Measurements from ENCODE around the gene ERP27.

Gene ERP27

GRCh38 chr12:14883686-14884085 lies 54.7 kb downstream of the ERP27 start (continued):
- TF ChIP-seq ZNF302 (tag by site-specific recombination; IDR thresholded peaks at IDR 0.05; ENCODE audit: low read depth): no peak
- no peak for TF ChIP-seq ZNF157 (tag by site-specific recombination; IDR thresholded peaks at IDR 0.05)
- TF ChIP-seq ZNF132 (tag by site-specific recombination; IDR thresholded peaks at IDR 0.05; ENCODE audit: borderline replicate concordance): no peak
- no peak for TF ChIP-seq FEZF1 (tag by site-specific recombination; IDR thresholded peaks at IDR 0.05)
- TF ChIP-seq HOXA7 (CRISPR knock-in tag; IDR thresholded peaks at IDR 0.05; ENCODE audit: borderline replicate concordance): no peak
- no peak for TF ChIP-seq ZFP69B (tag by site-specific recombination; IDR thresholded peaks at IDR 0.05)
- no peak for TF ChIP-seq ZNF792 (tag by site-specific recombination; IDR thresholded peaks at IDR 0.05)
- TF ChIP-seq REPIN1 (tag by site-specific recombination; IDR thresholded peaks at IDR 0.05; ENCODE audit: low read depth): no peak

DNA sequence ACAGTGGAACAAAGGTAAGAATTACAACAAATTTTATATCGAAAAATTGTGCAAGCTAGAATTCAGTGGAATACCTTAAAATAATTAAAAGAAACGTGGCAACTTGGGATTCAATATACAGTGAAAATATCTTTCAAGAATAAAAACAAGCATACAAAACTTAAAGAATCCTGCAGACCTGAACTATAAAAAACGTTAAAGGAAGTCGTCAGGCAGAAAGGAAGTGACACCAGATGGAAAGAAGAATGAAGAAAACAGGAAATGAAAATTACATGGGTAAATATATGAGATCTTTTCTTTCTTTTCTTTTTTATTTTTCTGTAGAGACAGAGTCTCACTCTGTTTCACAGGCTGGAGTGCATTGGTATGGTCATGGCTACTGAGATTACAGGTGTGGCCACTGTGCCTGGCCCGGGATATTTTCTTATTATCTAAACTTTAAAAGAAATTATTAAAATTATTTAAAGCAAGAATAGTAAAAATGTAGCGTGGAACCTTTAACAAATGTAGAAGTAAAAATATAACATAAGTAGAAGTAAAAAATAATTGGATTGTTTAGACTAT lies 57.4 kb downstream of the ERP27 start:
- Histone ChIP-seq H3K4me1 (ENCODE audit: control insufficient read depth, insufficient read depth, low read length) (peaks cover 10% of the 10 kb centered on the region), H3K4me3 (ENCODE audit: low read depth, low read length) (no peak overlapping the region), H3K36me3 (ENCODE audit: control insufficient read depth in 2 of 2, insufficient read depth in 1 of 2, low read length in 2 of 2) (no peaks in the 10 kb centered on the region), H3K27ac (ENCODE audit: extremely low read depth, low read depth, low read length) (no peak overlapping the region), H3K9me3 (ENCODE audit: control insufficient read depth, insufficient read depth, low read depth, low read length) (no peaks in the 10 kb centered on the region)
- TF ChIP-seq TRIM28 (IDR thresholded peaks at IDR 0.05; ENCODE audit: borderline replicate concordance, low read length): no peak
- CTCF ChIA-PET: interaction anchor here (0.6 kb wide), 1 partner anchor 22 kb away, joined by 3 read pairs; no protein-coding TSS in a partner anchor
- POLR2A ChIA-PET: no interaction called here

GRCh38 chr12:14879222-14879933 lies 59.0 kb downstream of the ERP27 start:
- no peak for TF ChIP-seq ZNF654 (tag by site-specific recombination; IDR thresholded peaks at IDR 0.05; ENCODE audit: low read depth)
- TF ChIP-seq, protein P1, sequence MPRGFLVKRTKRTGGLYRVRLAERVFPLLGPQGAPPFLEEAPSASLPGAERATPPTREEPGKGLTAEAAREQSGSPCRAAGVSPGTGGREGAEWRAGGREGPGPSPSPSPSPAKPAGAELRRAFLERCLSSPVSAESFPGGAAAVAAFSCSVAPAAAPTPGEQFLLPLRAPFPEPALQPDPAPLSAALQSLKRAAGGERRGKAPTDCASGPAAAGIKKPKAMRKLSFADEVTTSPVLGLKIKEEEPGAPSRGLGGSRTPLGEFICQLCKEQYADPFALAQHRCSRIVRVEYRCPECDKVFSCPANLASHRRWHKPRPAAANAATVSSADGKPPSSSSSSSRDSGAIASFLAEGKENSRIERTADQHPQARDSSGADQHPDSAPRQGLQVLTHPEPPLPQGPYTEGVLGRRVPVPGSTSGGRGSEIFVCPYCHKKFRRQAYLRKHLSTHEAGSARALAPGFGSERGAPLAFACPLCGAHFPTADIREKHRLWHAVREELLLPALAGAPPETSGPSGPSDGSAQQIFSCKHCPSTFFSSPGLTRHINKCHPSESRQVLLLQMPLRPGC (tag by site-specific recombination; IDR thresholded peaks at IDR 0.05): no peak

DNA sequence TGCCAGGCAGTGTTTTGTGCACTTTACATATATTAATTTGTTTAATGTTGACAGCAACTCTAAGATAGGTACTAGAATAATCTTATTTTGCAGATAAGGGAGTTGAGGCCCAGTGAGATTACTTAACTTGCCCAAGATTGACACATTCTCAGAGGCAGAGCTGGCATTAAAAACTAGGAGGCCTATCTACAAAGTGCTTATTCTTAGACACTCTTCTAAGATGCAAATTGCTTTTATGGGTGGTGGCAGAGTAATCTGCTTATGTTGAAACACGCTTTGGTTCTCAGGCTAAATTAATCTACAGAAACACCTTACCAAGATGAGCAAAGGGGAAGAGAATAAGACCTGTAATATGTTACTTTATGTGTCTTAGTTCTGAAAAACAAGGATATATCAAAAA lies 59.8 kb downstream of the ERP27 start:
- H3K4me1 ChIP-seq (ENCODE audit: control insufficient read depth, insufficient read depth, low read length): no peaks in the 10 kb centered on the region
- H3K4me3 ChIP-seq (ENCODE audit: low read depth, low read length): no peak overlapping the region
- no peak overlapping the region for H3K27ac ChIP-seq (ENCODE audit: extremely low read depth, low read depth, low read length)
- H3K9me3 ChIP-seq (ENCODE audit: control insufficient read depth, insufficient read depth, low read depth, low read length): no peaks in the 10 kb centered on the region
- POLR2A ChIA-PET: interaction anchor here (1.0 kb wide), 1 partner anchor 513 kb away, joined by 3 read pairs; the partner anchor contains the start of gene ATF7IP
- H3K36me3 ChIP-seq (ENCODE audit: control insufficient read depth in 2 of 2, insufficient read depth in 1 of 2, low read length in 2 of 2): no peaks in the 10 kb centered on the region
- CTCF ChIA-PET: no interaction called here
- TF ChIP-seq, protein P2, sequence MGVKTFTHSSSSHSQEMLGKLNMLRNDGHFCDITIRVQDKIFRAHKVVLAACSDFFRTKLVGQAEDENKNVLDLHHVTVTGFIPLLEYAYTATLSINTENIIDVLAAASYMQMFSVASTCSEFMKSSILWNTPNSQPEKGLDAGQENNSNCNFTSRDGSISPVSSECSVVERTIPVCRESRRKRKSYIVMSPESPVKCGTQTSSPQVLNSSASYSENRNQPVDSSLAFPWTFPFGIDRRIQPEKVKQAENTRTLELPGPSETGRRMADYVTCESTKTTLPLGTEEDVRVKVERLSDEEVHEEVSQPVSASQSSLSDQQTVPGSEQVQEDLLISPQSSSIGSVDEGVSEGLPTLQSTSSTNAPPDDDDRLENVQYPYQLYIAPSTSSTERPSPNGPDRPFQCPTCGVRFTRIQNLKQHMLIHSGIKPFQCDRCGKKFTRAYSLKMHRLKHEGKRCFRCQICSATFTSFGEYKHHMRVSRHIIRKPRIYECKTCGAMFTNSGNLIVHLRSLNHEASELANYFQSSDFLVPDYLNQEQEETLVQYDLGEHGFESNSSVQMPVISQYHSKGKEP (tag by site-specific recombination; IDR thresholded peaks at IDR 0.05): no peak
- no peak for TF ChIP-seq ZNF692 (tag by site-specific recombination; IDR thresholded peaks at IDR 0.05)
- TF ChIP-seq, protein P3, sequence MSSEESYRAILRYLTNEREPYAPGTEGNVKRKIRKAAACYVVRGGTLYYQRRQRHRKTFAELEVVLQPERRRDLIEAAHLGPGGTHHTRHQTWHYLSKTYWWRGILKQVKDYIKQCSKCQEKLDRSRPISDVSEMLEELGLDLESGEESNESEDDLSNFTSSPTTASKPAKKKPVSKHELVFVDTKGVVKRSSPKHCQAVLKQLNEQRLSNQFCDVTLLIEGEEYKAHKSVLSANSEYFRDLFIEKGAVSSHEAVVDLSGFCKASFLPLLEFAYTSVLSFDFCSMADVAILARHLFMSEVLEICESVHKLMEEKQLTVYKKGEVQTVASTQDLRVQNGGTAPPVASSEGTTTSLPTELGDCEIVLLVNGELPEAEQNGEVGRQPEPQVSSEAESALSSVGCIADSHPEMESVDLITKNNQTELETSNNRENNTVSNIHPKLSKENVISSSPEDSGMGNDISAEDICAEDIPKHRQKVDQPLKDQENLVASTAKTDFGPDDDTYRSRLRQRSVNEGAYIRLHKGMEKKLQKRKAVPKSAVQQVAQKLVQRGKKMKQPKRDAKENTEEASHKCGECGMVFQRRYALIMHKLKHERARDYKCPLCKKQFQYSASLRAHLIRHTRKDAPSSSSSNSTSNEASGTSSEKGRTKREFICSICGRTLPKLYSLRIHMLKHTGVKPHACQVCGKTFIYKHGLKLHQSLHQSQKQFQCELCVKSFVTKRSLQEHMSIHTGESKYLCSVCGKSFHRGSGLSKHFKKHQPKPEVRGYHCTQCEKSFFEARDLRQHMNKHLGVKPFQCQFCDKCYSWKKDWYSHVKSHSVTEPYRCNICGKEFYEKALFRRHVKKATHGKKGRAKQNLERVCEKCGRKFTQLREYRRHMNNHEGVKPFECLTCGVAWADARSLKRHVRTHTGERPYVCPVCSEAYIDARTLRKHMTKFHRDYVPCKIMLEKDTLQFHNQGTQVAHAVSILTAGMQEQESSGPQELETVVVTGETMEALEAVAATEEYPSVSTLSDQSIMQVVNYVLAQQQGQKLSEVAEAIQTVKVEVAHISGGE (tag by site-specific recombination; conservative IDR thresholded peaks at IDR 0.05; ENCODE audit: low read depth): no peak
- TF ChIP-seq ZNF792 (tag by site-specific recombination; IDR thresholded peaks at IDR 0.05): no peak
- TF ChIP-seq GLIS1 (tag by site-specific recombination; IDR thresholded peaks at IDR 0.05): no peak
- no peak for TF ChIP-seq SCRT1 (tag by site-specific recombination; IDR thresholded peaks at IDR 0.05; ENCODE audit: borderline replicate concordance)
- no peak for TF ChIP-seq ZNF549 (tag by site-specific recombination; IDR thresholded peaks at IDR 0.05)
- TF ChIP-seq HOXC10 (CRISPR knock-in tag; IDR thresholded peaks at IDR 0.05): no peak
- no peak for TF ChIP-seq ZNF266 (tag by site-specific recombination; IDR thresholded peaks at IDR 0.05; ENCODE audit: low read depth)
- no peak for TF ChIP-seq ZNF138 (tag by site-specific recombination; IDR thresholded peaks at IDR 0.05; ENCODE audit: borderline replicate concordance)
- no peak for TF ChIP-seq ZNF169 (tag by site-specific recombination; IDR thresholded peaks at IDR 0.05)

More at GRCh38 chr12:14879222-14879933, 59.0 kb downstream of the ERP27 start:
- Histone ChIP-seq H3K4me1 (ENCODE audit: control insufficient read depth, insufficient read depth, low read length) (peaks cover 3% of the 10 kb centered on the region), H3K27ac (ENCODE audit: extremely low read depth, low read depth, low read length) (no peak overlapping the region), H3K9me3 (ENCODE audit: control insufficient read depth, insufficient read depth, low read depth, low read length) (no peaks in the 10 kb centered on the region), H3K36me3 (ENCODE audit: control insufficient read depth in 2 of 2, insufficient read depth in 1 of 2, low read length in 2 of 2) (no peaks in the 10 kb centered on the region), H3K4me3 (ENCODE audit: low read depth, low read length) (no peak overlapping the region)
- ChIA-PET CTCF (no interaction called here), POLR2A (interaction anchor here (0.6 to 1.0 kb wide), 2 partner anchors 8 to 514 kb away, joined by 3 read pairs; partner anchors contain the start of gene ATF7IP)

Measured in HEK293 (cell line).